HG02938 (cell line): ENCODE data around the gene PLCB1.
A peak's percentile ranks its signal among the peaks of the same experiment; 100 is the strongest.
"Not testable (repeated sequence)": the region's sequence is repeated elsewhere in the genome, so short reads cannot be mapped to it uniquely, and the experiment has no call there.

ENCODE experiments used
- ATAC-seq: cut with Tn5 transposase; IDR thresholded peaks from one replicate; pipeline ENCODE4 v1.9.1; 2021; ENCODE audit warnings: mild to moderate bottlenecking, moderate library complexity; ENCODE audit not compliant: unreplicated experiment

Gene PLCB1

GRCh38 chr20:8853211-8853610, 721.1 kb downstream of the PLCB1 start:
- ATAC-seq = not testable (repeated sequence)

- ATAC-seq = no peak
These were observed 721.8 kb downstream of the PLCB1 start for GRCh38 chr20:8853805-8854338.

DNA sequence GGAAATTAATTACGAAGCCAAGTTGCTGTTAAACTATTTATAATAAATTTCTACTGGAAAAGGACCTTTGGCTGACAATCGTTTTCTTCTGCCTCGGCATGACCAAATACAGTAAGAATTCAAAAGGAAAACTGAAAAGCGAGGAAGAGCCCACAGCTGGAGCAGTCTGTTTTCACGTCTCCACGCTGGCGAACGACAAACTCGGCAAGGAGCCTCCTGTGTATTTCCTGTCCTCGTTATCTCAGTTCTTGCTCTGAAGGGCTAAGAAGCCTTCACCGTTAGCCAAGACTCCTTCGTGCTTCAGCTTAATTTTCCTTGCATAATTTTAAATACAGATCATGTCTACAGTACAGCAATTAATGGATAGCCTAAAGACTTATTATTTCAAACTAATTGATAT, 722.5 kb downstream of the PLCB1 start:
- no peak for ATAC-seq

GRCh38 chr20:8855315-8855714, 723.2 kb downstream of the PLCB1 start:
- ATAC-seq = no peak

DNA sequence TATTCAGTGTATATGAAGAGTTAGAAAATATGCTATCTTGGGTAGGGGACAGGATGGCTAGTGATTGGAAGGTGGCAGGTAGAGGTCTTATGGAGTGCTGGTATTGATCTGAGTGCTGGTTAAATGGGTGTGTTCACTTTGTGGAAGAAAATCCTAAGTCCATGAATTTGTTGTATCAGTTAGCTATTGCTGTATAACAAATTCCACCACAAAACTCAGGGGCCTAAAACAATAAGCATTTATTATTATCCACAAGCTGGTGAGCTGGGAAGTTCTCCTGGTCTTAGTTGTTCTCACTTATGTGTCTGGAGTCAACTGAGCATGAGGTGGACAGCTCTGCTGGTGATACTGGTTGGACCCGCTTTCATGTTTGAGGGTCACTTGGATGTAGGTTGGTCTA, 724.6 kb downstream of the PLCB1 start:
- ATAC-seq = no peak

DNA sequence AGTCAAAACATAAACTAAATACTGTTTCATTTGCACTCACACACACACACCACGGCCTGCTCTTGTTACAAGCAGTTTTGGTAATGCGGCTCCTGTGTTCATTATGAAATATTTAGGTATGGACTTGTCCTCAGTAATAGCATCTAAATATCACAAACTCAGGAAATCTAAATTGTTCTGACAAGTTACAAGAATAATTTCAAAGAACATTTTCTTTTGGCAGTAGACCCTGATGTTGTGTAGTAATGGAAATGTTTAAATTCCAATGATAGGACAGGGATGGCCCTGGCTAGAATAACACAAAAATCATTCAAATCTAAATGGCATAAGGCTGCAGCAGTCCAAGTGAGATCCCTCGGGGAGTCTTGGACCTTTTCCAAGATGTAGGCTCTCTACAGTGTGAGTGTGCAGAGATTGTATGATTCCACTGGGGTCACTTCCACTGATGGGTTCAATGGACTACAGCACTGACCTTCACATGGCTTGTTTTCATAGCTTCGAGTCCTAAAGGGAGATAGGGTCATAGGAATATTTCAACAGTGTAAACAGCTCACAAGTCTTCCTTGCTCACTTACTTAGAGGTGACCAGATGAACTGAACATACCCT, 726.2 kb downstream of the PLCB1 start:
- no peak for ATAC-seq

DNA sequence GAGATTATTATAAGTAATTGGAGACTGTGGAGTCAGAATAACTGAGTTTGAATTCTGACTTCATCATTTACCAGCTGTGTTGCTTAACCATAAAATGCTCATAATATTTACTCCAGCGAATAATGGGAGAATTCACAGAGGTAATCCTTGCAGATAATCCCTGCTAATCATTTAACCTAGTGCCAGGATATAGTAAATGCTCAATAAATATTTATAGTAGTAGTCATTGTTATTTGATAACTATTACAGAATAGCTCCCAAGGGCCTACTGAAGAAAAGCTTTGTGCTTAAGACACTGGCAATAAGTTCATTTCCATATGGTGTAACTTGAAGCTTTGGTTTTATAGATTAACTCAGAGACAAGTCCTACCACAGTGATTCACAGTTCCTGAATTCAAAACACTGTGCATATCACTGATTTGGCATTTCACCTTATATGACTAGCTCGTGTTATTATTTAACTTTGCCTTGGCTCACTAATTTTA, 728.0 kb downstream of the PLCB1 start:
- peak; percentile 66 for ATAC-seq

- no peak for ATAC-seq
These were observed 730.0 kb downstream of the PLCB1 start for GRCh38 chr20:8862092-8862491.

GRCh38 chr20:8865636-8866035, 733.6 kb downstream of the PLCB1 start:
- ATAC-seq = no peak

DNA sequence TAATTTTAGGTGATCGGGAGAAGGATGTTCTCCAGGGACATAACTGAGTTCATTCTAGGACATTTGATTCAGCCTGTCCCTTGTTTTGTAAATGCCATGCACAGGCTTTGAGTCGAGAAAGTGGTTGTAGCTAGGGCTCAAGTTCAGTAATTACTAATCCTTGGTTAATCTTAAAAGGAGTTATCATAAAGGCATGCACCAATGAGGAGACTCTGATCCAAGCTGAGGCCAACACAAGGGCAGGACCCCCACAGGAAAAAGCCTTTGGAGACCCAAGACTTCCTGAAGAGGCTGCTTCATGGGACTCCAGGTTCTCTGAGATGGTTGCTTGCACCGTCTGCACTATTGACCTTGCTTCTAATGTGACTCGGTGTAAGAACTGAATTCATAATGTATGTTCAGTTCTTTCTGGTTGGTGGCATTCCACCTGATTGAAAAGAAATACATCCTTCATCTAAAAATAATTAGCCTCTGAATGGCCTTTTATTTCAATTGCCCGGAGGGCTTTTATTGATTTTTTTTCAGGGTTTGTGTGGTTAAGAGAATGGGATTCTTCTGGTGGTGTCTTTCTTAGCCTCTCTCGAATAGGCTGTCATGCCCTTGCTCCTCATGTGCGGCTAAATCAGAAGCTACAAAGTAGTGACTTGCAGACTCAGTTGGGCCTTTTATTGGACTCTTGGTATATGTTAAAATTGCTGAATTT, 735.1 kb downstream of the PLCB1 start:
- no peak for ATAC-seq

DNA sequence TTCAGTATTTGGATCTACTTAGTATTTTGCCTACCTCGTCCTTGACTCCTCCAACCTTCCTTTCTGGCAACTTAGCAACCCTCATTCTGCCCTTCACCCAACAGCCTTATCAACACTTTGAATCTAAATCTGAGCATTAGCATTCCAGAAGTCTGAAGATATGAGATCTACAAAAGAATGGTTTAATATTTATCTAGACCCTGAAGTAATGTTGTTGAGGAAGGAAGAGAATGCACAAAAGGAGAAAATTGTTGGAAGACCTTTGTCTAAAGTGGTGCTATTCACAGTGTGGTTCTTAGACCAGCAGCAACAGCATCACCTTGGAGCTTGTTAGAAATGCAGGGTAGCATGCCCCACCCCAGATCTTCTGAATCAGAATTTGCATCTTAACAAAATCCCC, 738.6 kb downstream of the PLCB1 start:
- no peak for ATAC-seq

- ATAC-seq = no peak
These were observed 742.4 kb downstream of the PLCB1 start for GRCh38 chr20:8874437-8874836.

- no peak for ATAC-seq
These were observed 743.5 kb downstream of the PLCB1 start for GRCh38 chr20:8875586-8875985.

DNA sequence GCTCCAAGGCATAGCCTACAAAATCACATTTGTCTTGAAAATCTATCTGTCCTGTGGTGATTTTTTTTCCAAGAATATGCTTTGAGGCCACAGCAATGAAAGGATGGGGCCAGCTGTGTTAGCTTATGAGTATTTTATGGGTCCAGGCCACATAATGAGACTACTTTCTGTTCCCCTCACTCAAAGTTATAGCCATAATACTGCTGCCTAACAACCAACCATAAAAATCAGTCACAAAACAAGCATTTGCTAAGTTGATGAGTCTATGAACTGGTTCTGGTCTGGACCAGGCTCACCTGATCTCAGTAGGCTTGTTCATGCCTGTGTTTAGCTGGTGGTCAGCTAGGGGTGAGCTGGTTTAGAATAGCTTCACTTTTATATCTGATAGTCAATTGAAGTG, 744.3 kb downstream of the PLCB1 start:
- ATAC-seq = no peak

GRCh38 chr20:8877294-8877693, 745.2 kb downstream of the PLCB1 start:
- ATAC-seq = no peak

DNA sequence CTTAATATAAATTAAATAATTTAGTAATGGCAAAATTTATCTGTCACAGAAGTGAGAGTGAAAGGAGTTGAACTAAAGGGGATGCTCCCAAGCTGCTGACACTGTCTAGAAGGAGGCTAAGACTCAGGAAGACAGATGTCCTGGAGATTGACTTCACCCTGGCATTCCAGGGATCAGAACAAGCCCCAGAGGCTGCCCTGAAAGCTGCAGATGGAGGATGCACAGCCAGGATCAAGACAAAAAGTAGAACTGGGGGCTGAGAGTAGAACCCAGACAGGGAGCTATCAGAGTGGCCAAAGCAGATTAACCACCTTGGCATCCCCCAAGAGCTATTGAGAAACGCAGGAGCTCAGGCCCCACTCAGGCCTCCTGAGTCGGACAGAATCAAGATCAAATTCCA, 747.6 kb downstream of the PLCB1 start:
- no peak for ATAC-seq

GRCh38 chr20:8880085-8880853, 748.2 kb downstream of the PLCB1 start:
- no peak for ATAC-seq

DNA sequence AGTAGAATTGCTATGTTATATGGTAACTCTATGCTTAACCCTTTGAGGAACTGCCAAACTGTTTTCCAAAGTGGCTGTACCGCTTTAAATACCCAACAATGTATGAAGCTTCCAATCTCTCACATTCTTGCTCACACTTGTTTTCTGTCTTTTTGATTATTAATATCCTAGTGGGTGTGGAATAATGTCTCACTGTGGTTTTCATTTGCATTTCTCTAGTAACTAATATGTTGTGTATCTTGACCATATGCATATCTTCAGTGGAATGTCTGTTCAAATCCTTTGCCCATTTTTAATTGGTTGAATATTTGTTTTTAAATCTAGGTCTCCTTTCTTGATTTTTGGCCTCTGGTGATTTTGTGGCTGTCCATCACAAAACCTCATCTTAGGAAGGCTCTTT, 759.0 kb downstream of the PLCB1 start:
- ATAC-seq = no peak

DNA sequence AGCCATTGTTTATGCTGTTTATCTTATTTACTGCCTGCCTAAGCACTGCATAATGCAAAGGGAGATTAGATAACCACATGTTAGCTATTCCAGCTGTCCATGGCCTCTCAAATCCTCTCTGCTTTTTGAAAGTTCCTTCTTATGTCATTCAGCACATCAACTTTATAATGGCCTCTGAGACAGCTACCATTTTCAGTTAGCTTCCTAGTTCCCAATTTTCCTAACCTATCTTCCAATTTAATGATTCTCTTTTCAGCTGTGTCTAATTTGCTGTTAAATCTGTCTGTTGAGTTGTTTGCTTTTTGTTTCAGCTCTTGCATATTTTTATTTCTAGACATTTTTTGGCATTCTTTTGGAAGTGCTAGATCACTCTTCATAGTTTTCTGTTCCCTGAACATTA, 763.4 kb downstream of the PLCB1 start:
- no peak for ATAC-seq

DNA sequence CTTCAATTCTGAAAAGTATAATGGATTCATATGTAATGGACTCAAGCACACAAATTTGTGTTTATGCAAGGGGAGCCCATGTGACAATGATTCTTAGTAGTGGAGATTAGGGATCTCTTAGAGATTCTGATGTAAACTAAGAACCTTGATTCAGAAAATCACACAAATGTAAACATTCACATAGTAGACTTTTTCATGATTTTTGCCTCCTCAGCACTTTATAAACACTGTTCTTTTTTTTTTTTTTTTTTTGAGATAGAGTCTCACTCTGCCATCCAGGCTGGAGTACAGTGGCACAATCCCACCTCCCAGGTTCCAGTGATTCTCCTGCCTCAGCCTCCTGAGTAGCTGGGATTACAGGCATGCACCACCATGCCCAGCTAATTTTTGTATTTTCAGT, 766.8 kb downstream of the PLCB1 start:
- no peak for ATAC-seq

- no peak for ATAC-seq
These were observed 769.4 kb downstream of the PLCB1 start for GRCh38 chr20:8901237-8902025.
